GM21515 (cell line): ENCODE results near the gene PPP6R1.

ENCODE experiments used
- ATAC-seq: cut with Tn5 transposase; IDR thresholded peaks from one replicate; pipeline ENCODE4 v1.9.1; 2021; ENCODE audit not compliant: unreplicated experiment

The PPP6R1 gene

GRCh38 chr19:55283548-55284377 is 24.9 kb upstream of the PPP6R1 start, which contains the start of gene BRSK1:
Gene BRSK1, plus strand, starts transcription at chr19:55283997. Its CDS starts 446 bp downstream, at chr19:55284443.
- ATAC-seq = no peak

GRCh38 chr19:55279770-55280643 is 21.2 kb upstream of the PPP6R1 start, which contains the start of gene HSPBP1:
Gene HSPBP1, minus strand, starts transcription at chr19:55280110. Its CDS starts 502 bp downstream, at chr19:55279608.
- peak; percentile 57 for ATAC-seq

GRCh38 chr19:55279340-55279739 is 20.5 kb upstream of the PPP6R1 start:
- no peak for ATAC-seq

GRCh38 chr19:55278391-55279135 is 19.7 kb upstream of the PPP6R1 start:
- ATAC-seq = no peak

GRCh38 chr19:55277494-55277893 is 18.7 kb upstream of the PPP6R1 start:
- no peak for ATAC-seq

- ATAC-seq = peak; percentile 3
These were observed 18.1 kb upstream of the PPP6R1 start for GRCh38 chr19:55276720-55277430.

GRCh38 chr19:55275851-55276719 is 17.3 kb upstream of the PPP6R1 start:
- ATAC-seq = peak; percentile 36

GRCh38 chr19:55273978-55274707 is 15.3 kb upstream of the PPP6R1 start:
- no peak for ATAC-seq

GRCh38 chr19:55272142-55272541 is 13.3 kb upstream of the PPP6R1 start:
- no peak for ATAC-seq

GRCh38 chr19:55270172-55270942 is 11.5 kb upstream of the PPP6R1 start:
- ATAC-seq = no peak

GRCh38 chr19:55269299-55269698 is 10.5 kb upstream of the PPP6R1 start:
- no peak for ATAC-seq

- ATAC-seq = no peak
These were observed 8.0 kb upstream of the PPP6R1 start for GRCh38 chr19:55266840-55267239.

GRCh38 chr19:55266404-55266803 is 7.6 kb upstream of the PPP6R1 start:
- ATAC-seq = no peak

- ATAC-seq = no peak
These were observed 7.0 kb upstream of the PPP6R1 start for GRCh38 chr19:55265723-55266386.

GRCh38 chr19:55265173-55265572 is 6.4 kb upstream of the PPP6R1 start:
- ATAC-seq = no peak

- no peak for ATAC-seq
These were observed 5.7 kb upstream of the PPP6R1 start for GRCh38 chr19:55264531-55264930.

- ATAC-seq = no peak
These were observed 3.5 kb upstream of the PPP6R1 start for GRCh38 chr19:55262359-55262758.
